Naive B cell (primary cell): ENCODE measurements around the gene SMIM41. TPM values are rescaled to one million over a fixed set of nuclear protein-coding genes. Genes with fewer than 3 reads are reported as not detected.

Experiments used
- ATAC-seq, 2 donors: fragments of 150-1000 bp; cut with Tn5 transposase; 2 replicates each; pipeline ENCODE4 v1.10.0; 2021; ENCODE audit warnings: low read depth in 2 of 2, mild to moderate bottlenecking in 2 of 2, moderate library complexity in 2 of 2
- DNase-seq: peaks from one replicate; pipeline ENCODE4 v3.0.0; 2022
- H3K27ac Mint-ChIP-seq, 6 donors: one replicate each; pipeline ENCODE4 v1.8.0; 2020 to 2022; ENCODE audit warnings: mild to moderate bottlenecking in 6 of 6, mixed read lengths in 6 of 6, moderate library complexity in 5 of 6, inconsistent platforms in 2 of 6
- H3K27me3 Mint-ChIP-seq, 3 donors: one replicate each; pipeline ENCODE4 v1.8.0; 2021 to 2022; ENCODE audit warnings: mixed read lengths in 3 of 3, mild to moderate bottlenecking in 1 of 3
- H3K36me3 Mint-ChIP-seq, 2 donors: one replicate each; pipeline ENCODE4 v1.8.0; 2020 to 2022; ENCODE audit warnings: mixed read lengths in 2 of 2, inconsistent platforms in 1 of 2, mild to moderate bottlenecking in 1 of 2
- H3K4me1 Mint-ChIP-seq, 3 donors: one replicate each; pipeline ENCODE4 v1.8.0; 2020 to 2022; ENCODE audit warnings: mixed read lengths in 3 of 3, inconsistent platforms in 1 of 3, mild to moderate bottlenecking in 1 of 3, moderate library complexity in 1 of 3
- H3K4me3 Mint-ChIP-seq, 8 donors: one replicate each; pipeline ENCODE4 v1.8.0; 2020 to 2022; ENCODE audit warnings: mild to moderate bottlenecking in 8 of 8, mixed read lengths in 8 of 8, moderate library complexity in 8 of 8, inconsistent platforms in 2 of 8
- H3K9me3 Mint-ChIP-seq, 7 donors: one replicate each; pipeline ENCODE4 v1.8.0; 2020 to 2022; ENCODE audit warnings: mixed read lengths in 7 of 7, mild to moderate bottlenecking in 5 of 7, inconsistent platforms in 2 of 7, moderate library complexity in 1 of 7
- polyA plus RNA-seq, 6 donors: library from polyadenylated mRNA; unstranded; fragments of 300-500 nt; fragmentation: Illumina TruSeq; gene quantifications; one replicate each; pipeline ENCODE4 v1.2.3, GENCODE V29; 2021; ENCODE audit warnings: low read depth in 6 of 6

SMIM41 gene
- polyA plus RNA-seq, 6 donors from 2014 or later, result not detected

- Mint-ChIP-seq H3K9me3 (no peaks in the 10 kb centered on the region), H3K4me1 (peaks cover 33 to 45% (median 44%) of the 10 kb centered on the region in 3 donors), H3K27ac (peak overlapping the region in 4 of 6 donors; percentile 8 to 79 (median 58)), H3K4me3 (peak overlapping the region in 1 of 8 donors; percentile 56), H3K36me3 (no peaks in the 10 kb centered on the region), H3K27me3 (peaks cover 3 to 19% (median 5%) of the 10 kb centered on the region in 3 donors)
- ATAC-seq (no peak), DNase-seq (no peak)
These were observed 41.7 kb downstream of the SMIM41 start for GRCh38 chr12:52120951-52121823.

- H3K36me3 Mint-ChIP-seq, result no peaks in the 10 kb centered on the region
- H3K27me3 Mint-ChIP-seq, result peaks cover 8 to 25% (median 11%) of the 10 kb centered on the region in 3 donors
- peak in 1 of 2 donors; percentile 9 for ATAC-seq
- peak overlapping the region in 5 of 6 donors; percentile 8 to 79 (median 47) for H3K27ac Mint-ChIP-seq
- peak overlapping the region in 1 of 8 donors; percentile 29 for H3K4me3 Mint-ChIP-seq
- no peaks in the 10 kb centered on the region for H3K9me3 Mint-ChIP-seq
- DNase-seq, result peak; percentile 56
- peaks cover 26 to 37% (median 36%) of the 10 kb centered on the region in 3 donors for H3K4me1 Mint-ChIP-seq
These were observed 42.5 kb downstream of the SMIM41 start for GRCh38 chr12:52121824-52122539.

- DNase-seq (no peak), ATAC-seq (no peak)
- Mint-ChIP-seq H3K4me1 (peaks cover 25 to 34% (median 34%) of the 10 kb centered on the region in 3 donors), H3K36me3 (no peaks in the 10 kb centered on the region), H3K27me3 (peaks cover 13 to 30% (median 16%) of the 10 kb centered on the region in 3 donors), H3K27ac (no peak overlapping the region), H3K9me3 (no peaks in the 10 kb centered on the region), H3K4me3 (no peak overlapping the region)
These were observed 43.0 kb downstream of the SMIM41 start for GRCh38 chr12:52122540-52122871.

GRCh38 chr12:52122904-52123303, 43.4 kb downstream of the SMIM41 start:
- H3K4me3 Mint-ChIP-seq, result peak overlapping the region in 1 of 8 donors; percentile 35
- H3K27me3 Mint-ChIP-seq, result peaks cover 14 to 34% (median 20%) of the 10 kb centered on the region in 3 donors
- peaks cover 25 to 30% (median 30%) of the 10 kb centered on the region in 3 donors for H3K4me1 Mint-ChIP-seq
- H3K36me3 Mint-ChIP-seq, result no peaks in the 10 kb centered on the region
- no peak for ATAC-seq
- no peaks in the 10 kb centered on the region for H3K9me3 Mint-ChIP-seq
- no peak for DNase-seq
- H3K27ac Mint-ChIP-seq, result peak overlapping the region in 1 of 6 donors; percentile 58

- Mint-ChIP-seq H3K4me3 (no peak overlapping the region), H3K4me1 (peaks cover 18 to 23% (median 23%) of the 10 kb centered on the region in 3 donors), H3K36me3 (no peaks in the 10 kb centered on the region), H3K27me3 (peaks cover 14 to 35% (median 21%) of the 10 kb centered on the region in 3 donors), H3K27ac (no peak overlapping the region), H3K9me3 (no peaks in the 10 kb centered on the region)
- ATAC-seq (peak; percentile 38 to 41), DNase-seq (no peak)
These were observed 44.1 kb downstream of the SMIM41 start for GRCh38 chr12:52123487-52124186.

GRCh38 chr12:52125476-52125900, 46.0 kb downstream of the SMIM41 start:
- H3K9me3 Mint-ChIP-seq, result no peaks in the 10 kb centered on the region
- no peak overlapping the region for H3K4me3 Mint-ChIP-seq
- ATAC-seq, result no peak
- H3K27ac Mint-ChIP-seq, result no peak overlapping the region
- no peaks in the 10 kb centered on the region for H3K36me3 Mint-ChIP-seq
- H3K4me1 Mint-ChIP-seq, result peaks cover 7 to 8% (median 7%) of the 10 kb centered on the region in 3 donors
- peaks cover 14 to 35% (median 21%) of the 10 kb centered on the region in 3 donors for H3K27me3 Mint-ChIP-seq
- DNase-seq, result no peak

GRCh38 chr12:52126050-52126604, 46.6 kb downstream of the SMIM41 start:
- Mint-ChIP-seq H3K9me3 (peaks cover 0 to 1% (median 0%) of the 10 kb centered on the region in 7 donors), H3K4me3 (no peak overlapping the region), H3K27me3 (peaks cover 14 to 35% (median 22%) of the 10 kb centered on the region in 3 donors), H3K36me3 (peaks cover 0 to under 1% of the 10 kb centered on the region in 2 donors), H3K27ac (peak overlapping the region in 1 of 6 donors; percentile 69), H3K4me1 (peaks cover 5 to 8% (median 7%) of the 10 kb centered on the region in 3 donors)
- no peak for DNase-seq
- ATAC-seq, result no peak

- ATAC-seq, result no peak
- H3K4me3 Mint-ChIP-seq, result no peak overlapping the region
- H3K36me3 Mint-ChIP-seq, result peaks cover 0 to 8% of the 10 kb centered on the region in 2 donors
These were observed 47.4 kb downstream of the SMIM41 start for GRCh38 chr12:52126605-52127578.

GRCh38 chr12:52127683-52128450, 48.4 kb downstream of the SMIM41 start:
- Mint-ChIP-seq H3K27me3 (peaks cover 13 to 40% (median 38%) of the 10 kb centered on the region in 3 donors), H3K9me3 (peaks cover 0 to 6% (median 0%) of the 10 kb centered on the region in 7 donors), H3K4me3 (no peak overlapping the region), H3K36me3 (peaks cover 0 to 8% of the 10 kb centered on the region in 2 donors), H3K27ac (peak overlapping the region in 1 of 6 donors; percentile 19), H3K4me1 (peaks cover 0 to 4% (median 0%) of the 10 kb centered on the region in 3 donors)
- DNase-seq (no peak), ATAC-seq (no peak)

More at GRCh38 chr12:52126605-52127578, 47.4 kb downstream of the SMIM41 start:
- Mint-ChIP-seq H3K4me1 (peaks cover 0 to 8% (median 3%) of the 10 kb centered on the region in 3 donors), H3K27ac (peak overlapping the region in 1 of 6 donors; percentile 11), H3K27me3 (peaks cover 11 to 38% (median 30%) of the 10 kb centered on the region in 3 donors), H3K9me3 (peaks cover 0 to 6% (median 0%) of the 10 kb centered on the region in 7 donors)
- DNase-seq, result no peak

GRCh38 chr12:52130711-52131110, 51.2 kb downstream of the SMIM41 start:
- no peak for ATAC-seq
- DNase-seq, result no peak
- H3K36me3 Mint-ChIP-seq, result peaks cover 0 to 8% of the 10 kb centered on the region in 2 donors
- no peak overlapping the region for H3K4me3 Mint-ChIP-seq
- H3K27ac Mint-ChIP-seq, result peak overlapping the region in 1 of 6 donors; percentile 85
- peaks cover 0 to 6% (median 0%) of the 10 kb centered on the region in 7 donors for H3K9me3 Mint-ChIP-seq
- H3K4me1 Mint-ChIP-seq, result peaks cover 0 to 4% (median 0%) of the 10 kb centered on the region in 3 donors
- peaks cover 20 to 43% (median 41%) of the 10 kb centered on the region in 3 donors for H3K27me3 Mint-ChIP-seq

GRCh38 chr12:52132754-52133161, 53.3 kb downstream of the SMIM41 start:
- H3K36me3 Mint-ChIP-seq, result peaks cover 0 to 8% of the 10 kb centered on the region in 2 donors
- H3K4me3 Mint-ChIP-seq, result no peak overlapping the region
- DNase-seq (no peak), ATAC-seq (no peak)
- peaks cover 14 to 36% (median 32%) of the 10 kb centered on the region in 3 donors for H3K27me3 Mint-ChIP-seq
- peaks cover 0 to 4% (median 0%) of the 10 kb centered on the region in 3 donors for H3K4me1 Mint-ChIP-seq
- H3K9me3 Mint-ChIP-seq, result peaks cover 0 to 6% (median 0%) of the 10 kb centered on the region in 7 donors
- peak overlapping the region in 1 of 6 donors; percentile 38 for H3K27ac Mint-ChIP-seq
